HEK293T (cell line): ENCODE data around the gene LOXL4.

Experiments used
- ELF4 ChIP-seq: fragments of 450-650 bp; IDR thresholded peaks from 2 replicates; pipeline ENCODE4 v1.6.1; 2017; ENCODE audit warnings: antibody characterized with exemption
- SP1 ChIP-seq: fragments of 450-650 bp; IDR thresholded peaks from 2 replicates; pipeline ENCODE4 v1.6.1; 2017
- SUZ12 ChIP-seq: fragments of 450-650 bp; IDR thresholded peaks from 2 replicates; pipeline ENCODE4 v1.6.1; 2016; ENCODE audit warnings: mild to moderate bottlenecking

GRCh38 chr10:98248018-98248417 lies 20.0 kb downstream of the LOXL4 start:
- TF ChIP-seq ELF4 (no peak), SP1 (no peak), SUZ12 (no peak)
